ENCODE results near the gene COL4A1. TPM values are rescaled to one million over a fixed set of nuclear protein-coding genes. Genes with fewer than 3 reads are reported as not detected.

COL4A1 gene
- total RNA-seq, 2 experiments from 2014 or later: 0.08 to 0.16 TPM

- H3K36me3 Mint-ChIP-seq (ENCODE audit: low read depth): no peaks in the 10 kb centered on the region
- TF ChIP-seq CTCF (IDR thresholded peaks at IDR 0.05): no peak
- H3K27me3 Mint-ChIP-seq: peaks cover 64% of the 10 kb centered on the region
- ATAC-seq (ENCODE audit: poor library complexity): no peak
- no peaks in the 10 kb centered on the region for H3K9me3 Mint-ChIP-seq
- Histone ChIP-seq H3K27me3 (ENCODE audit: control insufficient read depth in 1 of 2, insufficient read depth in 2 of 2, low read length in 2 of 2) (peaks cover 2 to 9% of the 10 kb centered on the region in 2 experiments), H3K27ac (ENCODE audit: low read depth in 1 of 2, low read length in 2 of 2) (no peak overlapping the region), H3K9me3 (ENCODE audit: control insufficient read depth in 1 of 2, insufficient read depth in 1 of 2, low read length in 2 of 2) (peaks cover 0 to 16% of the 10 kb centered on the region in 2 experiments), H3K4me1 (ENCODE audit: insufficient read depth, low read length) (no peaks in the 10 kb centered on the region), H3K36me3 (ENCODE audit: insufficient read depth, low read length) (no peaks in the 10 kb centered on the region), H3K4me3 (ENCODE audit: low read length) (no peak overlapping the region)
- H3K4me3 Mint-ChIP-seq: no peak overlapping the region
- H3K27ac Mint-ChIP-seq: no peak overlapping the region
- DNase-seq: no peak
- intact Hi-C loops (cut with DNase I, micrococcal nuclease): no loop called here
- CTCF ChIA-PET: no interaction called here
- H3K4me1 Mint-ChIP-seq (ENCODE audit: low read depth): no peaks in the 10 kb centered on the region
- POLR2A ChIA-PET: no interaction called here
Measured at GRCh38 chr13:110329798-110330461, 23.0 kb upstream of the COL4A1 start.

- CTCF ChIA-PET: no interaction called here
- intact Hi-C loops (cut with DNase I, micrococcal nuclease): no loop called here
Measured at GRCh38 chr13:110329258-110329657, 22.3 kb upstream of the COL4A1 start.

GRCh38 chr13:110328573-110328972 lies 21.6 kb upstream of the COL4A1 start:
- Mint-ChIP-seq H3K9me3 (no peaks in the 10 kb centered on the region), H3K27ac (no peak overlapping the region), H3K4me1 (ENCODE audit: low read depth) (no peaks in the 10 kb centered on the region), H3K27me3 (peaks cover 69% of the 10 kb centered on the region), H3K4me3 (no peak overlapping the region), H3K36me3 (ENCODE audit: low read depth) (no peaks in the 10 kb centered on the region)
- Histone ChIP-seq H3K4me3 (ENCODE audit: low read length) (no peak overlapping the region), H3K4me1 (ENCODE audit: insufficient read depth, low read length) (no peaks in the 10 kb centered on the region), H3K27ac (ENCODE audit: low read depth in 1 of 2, low read length in 2 of 2) (no peak overlapping the region), H3K9me3 (ENCODE audit: control insufficient read depth in 1 of 2, insufficient read depth in 1 of 2, low read length in 2 of 2) (peaks cover 0 to 10% of the 10 kb centered on the region in 2 experiments), H3K36me3 (ENCODE audit: insufficient read depth, low read length) (no peaks in the 10 kb centered on the region), H3K27me3 (ENCODE audit: control insufficient read depth in 1 of 2, insufficient read depth in 2 of 2, low read length in 2 of 2) (peaks cover 2 to 21% of the 10 kb centered on the region in 2 experiments)
- DNase-seq (no peak), ATAC-seq (ENCODE audit: poor library complexity) (no peak)
- CTCF ChIA-PET: no interaction called here
- POLR2A ChIA-PET: no interaction called here
- intact Hi-C loops (cut with DNase I, micrococcal nuclease): no loop called here
- no peak for TF ChIP-seq CTCF (IDR thresholded peaks at IDR 0.05)

More at GRCh38 chr13:110329258-110329657, 22.3 kb upstream of the COL4A1 start:
- no peak overlapping the region for H3K27ac ChIP-seq (ENCODE audit: low read depth in 1 of 2, low read length in 2 of 2)
- Mint-ChIP-seq H3K36me3 (ENCODE audit: low read depth) (no peaks in the 10 kb centered on the region), H3K9me3 (no peaks in the 10 kb centered on the region), H3K27ac (no peak overlapping the region), H3K27me3 (peaks cover 63% of the 10 kb centered on the region), H3K4me3 (no peak overlapping the region), H3K4me1 (ENCODE audit: low read depth) (no peaks in the 10 kb centered on the region)
- no peak for TF ChIP-seq CTCF (IDR thresholded peaks at IDR 0.05)
- POLR2A ChIA-PET: no interaction called here
- no peaks in the 10 kb centered on the region for H3K4me1 ChIP-seq (ENCODE audit: insufficient read depth, low read length)
- no peaks in the 10 kb centered on the region for H3K36me3 ChIP-seq (ENCODE audit: insufficient read depth, low read length)
- peaks cover 0 to 12% of the 10 kb centered on the region in 2 experiments for H3K9me3 ChIP-seq (ENCODE audit: control insufficient read depth in 1 of 2, insufficient read depth in 1 of 2, low read length in 2 of 2)
- peaks cover 2 to 14% of the 10 kb centered on the region in 2 experiments for H3K27me3 ChIP-seq (ENCODE audit: control insufficient read depth in 1 of 2, insufficient read depth in 2 of 2, low read length in 2 of 2)
- ATAC-seq (ENCODE audit: poor library complexity) (no peak), DNase-seq (no peak)
- H3K4me3 ChIP-seq (ENCODE audit: low read length): no peak overlapping the region

Data from CD4-positive, alpha-beta T cell (primary cell).